NCI-H1048 (cell line): ENCODE results near the gene MRC1.

Experiments used
- DNase-seq: peaks from one replicate; lab custom pipeline; 2025; lab: John Stamatoyannopoulos, UW

MRC1 gene

DNA sequence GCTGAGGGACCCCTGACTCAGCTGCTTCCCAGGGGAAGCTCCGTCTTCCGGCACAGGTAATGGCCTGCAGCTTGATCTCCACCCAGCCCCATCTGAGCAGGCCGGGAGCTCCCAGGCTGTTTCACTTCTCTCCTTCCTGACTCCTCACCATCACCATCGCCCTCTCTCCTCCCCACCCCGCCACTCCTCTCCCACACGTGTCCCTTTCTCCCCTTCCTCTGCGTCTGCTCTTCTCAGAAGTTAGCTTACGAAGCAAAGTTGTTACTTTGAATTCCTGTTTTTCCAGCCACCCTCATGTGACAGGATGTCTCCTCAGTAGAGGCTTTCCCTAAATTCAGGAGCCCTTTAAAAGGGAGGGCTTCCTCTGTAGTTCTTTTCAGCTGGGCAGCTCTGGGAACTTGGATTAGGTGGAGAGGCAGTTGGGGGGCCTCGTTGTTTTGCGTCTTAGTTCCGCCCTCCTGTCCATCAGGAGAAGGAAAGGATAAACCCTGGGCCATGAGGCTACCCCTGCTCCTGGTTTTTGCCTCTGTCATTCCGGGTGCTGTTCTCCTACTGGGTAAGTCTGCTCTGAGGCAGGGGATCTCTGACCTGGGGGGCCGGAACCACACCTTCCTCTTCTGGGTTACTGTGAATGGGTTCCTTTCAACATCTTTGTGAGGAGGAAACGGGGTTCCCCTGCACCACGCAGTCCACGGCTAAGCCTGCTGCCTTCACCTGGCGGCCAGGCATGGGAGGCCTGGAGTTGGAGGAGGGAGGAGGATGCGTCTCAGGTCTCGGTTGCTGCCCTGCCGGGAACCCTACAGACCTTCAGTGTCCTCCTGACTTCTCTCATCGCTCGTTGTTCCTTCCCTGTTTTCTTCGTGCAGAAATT lies at the start of gene MRC1:
Gene MRC1 (plus strand): TSS at position 378 of the 871 bp plus-strand sequence. CDS start 118 bp downstream, at position 496.
- no peak for DNase-seq

DNA sequence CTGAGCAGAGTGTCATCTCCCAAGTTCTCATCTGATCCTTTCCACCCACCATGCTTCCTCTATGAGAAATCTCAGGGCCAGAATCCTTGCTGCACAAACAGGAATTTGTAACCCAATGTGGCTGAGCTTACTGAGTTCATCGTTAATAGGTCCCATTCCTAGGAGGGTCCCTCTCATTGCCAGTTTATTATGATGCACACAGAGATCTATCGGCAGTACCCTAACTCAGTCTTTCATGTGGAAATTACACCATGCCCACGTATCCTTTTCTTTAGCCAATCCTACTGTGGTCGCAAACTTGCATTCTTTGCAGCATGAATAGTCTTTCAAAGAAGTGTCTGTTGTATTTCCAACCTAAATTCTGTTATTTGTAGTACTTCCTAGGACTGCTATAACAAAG lies 45.0 kb upstream of the MRC1 start:
- DNase-seq, result no peak

DNA sequence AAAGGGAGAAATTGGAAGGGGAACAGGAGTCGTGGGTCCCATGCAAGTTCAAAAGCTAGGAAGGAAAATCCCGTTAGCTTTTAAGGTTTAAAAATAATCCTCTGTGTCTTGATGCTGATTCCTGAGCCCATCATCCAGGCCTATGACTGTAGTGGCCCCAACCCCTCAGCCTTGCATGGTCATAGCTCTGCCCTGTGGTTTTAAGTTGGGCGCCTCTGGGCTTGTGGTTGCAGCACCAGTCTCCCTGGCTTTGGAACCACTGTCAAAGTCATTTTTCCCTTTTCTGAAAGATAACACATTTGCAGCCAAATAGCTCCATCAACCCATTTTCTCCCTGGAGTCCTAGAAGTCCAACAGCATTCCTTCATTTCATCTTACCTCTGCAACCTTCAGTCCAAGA lies 43.5 kb upstream of the MRC1 start:
- no peak for DNase-seq

DNA sequence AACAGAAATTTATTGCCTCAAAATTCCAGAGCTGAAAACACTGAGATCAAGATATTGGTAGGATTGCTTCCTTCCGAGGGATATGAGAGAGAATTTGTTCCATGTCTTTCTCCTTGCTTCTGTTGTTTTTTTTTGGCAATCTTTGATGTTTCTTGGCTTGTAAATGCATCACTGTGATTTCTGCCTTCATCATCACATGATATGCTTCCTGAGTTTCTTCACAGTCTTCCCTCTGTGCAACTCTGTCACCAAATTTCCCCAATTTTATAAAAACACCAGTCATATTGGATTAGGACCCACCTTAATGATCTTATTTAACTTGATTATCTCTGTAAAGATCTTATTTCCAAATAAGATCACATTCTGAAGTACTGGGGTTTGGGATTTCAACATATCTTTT lies 42.4 kb upstream of the MRC1 start:
- DNase-seq, result no peak

DNA sequence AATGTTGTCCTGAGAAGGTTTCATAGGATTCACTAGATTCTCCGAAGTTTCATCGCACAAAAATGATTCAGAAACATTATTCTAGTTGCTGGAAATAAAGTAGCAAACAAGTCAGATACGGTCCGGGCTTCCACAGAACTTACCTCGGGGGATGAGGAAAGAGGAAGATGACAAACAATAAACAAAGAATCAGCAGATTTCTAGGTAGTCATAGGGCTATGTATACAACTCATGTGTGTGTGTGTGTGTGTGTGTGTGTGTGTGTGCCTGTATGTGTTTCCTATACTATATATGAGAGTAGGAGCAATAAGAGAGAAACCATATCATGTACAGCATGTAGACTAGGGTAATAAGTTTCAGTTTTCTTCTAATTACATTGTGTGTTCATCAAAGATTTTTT lies 40.7 kb upstream of the MRC1 start:
- DNase-seq, result no peak

DNA sequence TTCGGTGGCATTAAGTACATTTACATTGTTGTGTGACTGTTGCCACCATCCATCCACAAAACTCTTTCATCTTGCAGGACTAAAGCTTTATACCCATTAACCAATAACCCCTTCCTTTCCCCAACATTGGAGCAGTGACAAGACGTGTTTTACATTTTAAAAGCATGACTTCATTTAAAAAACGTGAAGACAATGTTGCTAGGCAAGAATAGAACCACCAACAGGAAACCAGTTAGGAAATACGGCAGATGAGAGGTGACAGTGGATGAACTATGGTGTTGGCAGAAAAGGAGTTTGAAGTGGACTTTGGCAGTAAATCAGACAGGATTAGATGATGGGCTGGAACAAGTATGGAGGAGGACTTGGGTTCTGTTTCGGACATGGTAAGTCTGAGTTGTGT lies 40.2 kb upstream of the MRC1 start:
- no peak for DNase-seq

DNA sequence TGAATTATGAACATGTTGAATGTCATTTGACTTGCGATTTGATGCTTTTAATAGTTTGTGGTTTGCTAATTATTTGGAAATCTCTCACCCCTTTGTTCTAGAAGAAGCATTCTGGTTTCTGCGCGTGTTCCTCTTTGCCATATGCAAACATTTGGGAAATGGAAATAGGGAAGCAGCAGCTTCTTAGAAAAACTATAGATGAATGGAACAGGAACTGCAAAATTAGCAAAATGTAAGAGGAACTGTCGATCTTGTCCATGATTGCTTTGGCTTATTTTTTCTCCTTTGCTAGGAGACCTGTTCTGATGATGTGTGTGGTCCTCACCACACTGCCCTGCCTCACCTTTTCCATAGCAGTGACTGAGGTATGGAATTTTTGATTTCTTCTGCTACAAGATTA lies 38.1 kb upstream of the MRC1 start:
- DNase-seq, result no peak

DNA sequence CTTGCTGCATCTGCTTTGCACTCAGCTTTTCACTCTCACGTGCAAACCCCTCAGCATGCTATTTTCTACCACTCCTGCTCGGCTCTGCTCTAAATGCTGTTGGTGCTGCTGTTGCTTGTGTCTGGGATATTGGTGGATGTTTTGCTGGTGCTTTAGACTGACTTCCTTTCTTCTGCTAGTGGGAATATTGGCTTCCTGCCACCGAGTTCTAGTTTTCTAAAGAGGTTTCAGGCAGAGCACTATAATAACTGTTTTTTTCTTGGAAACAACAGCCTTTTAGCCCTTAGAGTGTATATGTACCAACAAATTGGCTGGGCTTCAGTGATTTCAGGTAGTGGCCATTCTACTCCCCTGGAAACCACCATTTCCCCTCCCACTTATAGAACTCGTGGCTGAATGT lies 29.4 kb upstream of the MRC1 start:
- no peak for DNase-seq

DNA sequence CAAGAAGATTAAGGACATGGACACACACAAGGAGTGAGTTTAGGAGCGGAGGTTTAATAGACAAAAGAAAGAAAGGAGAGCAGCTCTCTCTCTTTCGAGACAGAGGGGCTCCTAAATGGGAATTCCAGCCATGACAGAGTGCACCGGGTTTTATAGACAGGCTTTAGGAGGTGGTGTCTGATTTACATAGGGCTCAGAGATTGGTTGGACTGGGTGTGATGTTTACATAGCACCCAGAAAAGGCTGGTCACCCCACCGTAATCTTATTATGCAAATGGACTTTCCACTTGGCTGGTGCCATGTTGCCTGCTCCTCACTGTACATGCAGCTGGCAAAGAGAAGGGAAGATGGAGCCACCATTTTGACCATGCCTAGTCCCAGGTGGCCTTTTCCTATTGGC lies 28.4 kb upstream of the MRC1 start:
- peak; percentile 35 for DNase-seq

DNA sequence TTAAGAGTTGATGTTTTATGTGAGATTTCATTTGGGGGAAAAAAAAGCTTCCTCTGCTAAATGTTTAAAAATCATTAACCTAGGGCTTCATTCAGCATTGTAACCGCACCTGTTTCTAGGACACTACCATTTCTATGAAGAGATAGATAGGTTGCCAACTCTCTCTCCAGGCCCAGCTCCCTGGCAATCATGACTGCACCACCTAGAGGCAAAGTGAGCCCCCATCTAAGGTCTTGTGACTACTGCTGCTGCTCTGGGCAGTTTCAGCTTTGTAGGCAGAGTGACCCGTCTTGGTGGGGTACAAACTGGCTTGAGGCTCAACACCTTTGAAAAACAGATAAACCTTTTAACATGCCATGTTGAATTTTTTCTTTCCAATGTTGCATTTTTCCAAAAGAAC lies 27.3 kb upstream of the MRC1 start:
- no peak for DNase-seq

DNA sequence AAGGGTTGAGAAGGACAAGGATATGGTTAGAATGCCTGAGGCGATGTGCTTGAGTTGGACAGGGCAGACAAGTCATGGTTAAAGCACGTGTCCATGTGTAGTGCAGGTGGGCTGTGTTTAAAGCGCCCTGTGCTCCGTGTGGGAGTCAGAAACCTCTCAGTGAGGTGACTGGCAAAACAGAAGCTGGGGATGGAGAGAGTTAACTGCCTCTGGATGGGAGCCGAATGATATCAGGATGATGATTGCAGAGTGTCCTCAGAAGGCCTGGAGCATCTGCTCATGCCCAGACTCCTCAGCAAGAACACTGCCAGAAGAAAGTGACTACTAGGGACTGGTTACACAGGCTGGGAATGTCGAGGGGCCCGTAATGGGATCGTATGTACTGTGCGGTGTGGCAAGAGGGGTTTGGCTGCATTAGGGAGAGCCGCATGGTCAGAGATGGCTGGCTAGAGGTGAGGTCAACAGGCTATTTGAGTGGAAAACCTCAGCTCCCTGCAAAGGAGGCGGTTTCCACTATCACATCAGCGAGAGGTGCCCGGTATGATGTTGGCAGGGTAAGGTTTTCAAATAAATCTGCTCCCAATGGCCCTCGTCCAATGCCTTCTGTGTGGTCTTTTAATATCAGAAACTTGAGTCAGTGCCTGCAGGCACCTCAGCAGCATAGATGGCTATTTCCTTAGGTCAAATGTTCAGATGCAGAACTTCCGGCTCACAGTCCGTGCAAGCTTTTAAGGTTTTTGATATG lies 26.1 kb upstream of the MRC1 start:
- no peak for DNase-seq

DNA sequence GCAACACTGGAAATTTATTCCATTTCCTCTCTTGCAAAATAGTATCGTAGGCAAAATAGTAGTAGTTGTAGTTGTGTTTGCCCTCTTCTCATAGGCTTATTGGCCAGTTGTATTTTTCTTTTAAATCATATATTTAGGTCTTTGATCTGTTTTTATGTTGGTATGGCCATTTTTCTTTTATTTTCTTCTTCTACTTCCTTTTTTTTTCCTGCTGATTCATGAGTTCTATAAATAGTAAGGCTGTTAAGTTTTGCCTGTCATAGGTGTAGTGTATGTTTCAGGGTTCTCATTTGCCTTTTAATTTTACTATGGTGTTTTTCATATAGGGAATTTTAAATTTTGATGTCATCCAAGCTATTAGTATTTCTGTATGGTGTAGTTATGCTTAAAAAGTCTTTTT lies 25.4 kb upstream of the MRC1 start:
- DNase-seq, result no peak

DNA sequence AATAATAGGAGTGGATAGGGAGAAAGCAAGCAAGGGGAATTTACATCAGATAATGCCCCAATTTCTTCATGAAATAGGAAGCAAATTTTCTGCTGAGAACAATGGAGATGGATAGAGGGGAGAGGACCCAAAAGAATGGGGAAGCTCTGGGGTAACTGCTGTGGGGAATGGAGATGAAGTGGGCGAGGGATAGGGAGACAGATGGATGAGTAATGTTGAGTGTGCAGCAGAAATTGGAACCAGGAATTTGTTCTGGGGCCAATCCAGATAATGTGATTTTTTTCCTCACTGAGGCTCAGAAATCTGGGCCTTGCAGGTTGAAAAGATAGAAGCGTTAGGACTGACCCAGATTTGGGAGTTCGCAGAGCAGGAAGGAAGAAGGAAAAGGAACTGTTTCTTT lies 24.5 kb upstream of the MRC1 start:
- DNase-seq, result no peak

DNA sequence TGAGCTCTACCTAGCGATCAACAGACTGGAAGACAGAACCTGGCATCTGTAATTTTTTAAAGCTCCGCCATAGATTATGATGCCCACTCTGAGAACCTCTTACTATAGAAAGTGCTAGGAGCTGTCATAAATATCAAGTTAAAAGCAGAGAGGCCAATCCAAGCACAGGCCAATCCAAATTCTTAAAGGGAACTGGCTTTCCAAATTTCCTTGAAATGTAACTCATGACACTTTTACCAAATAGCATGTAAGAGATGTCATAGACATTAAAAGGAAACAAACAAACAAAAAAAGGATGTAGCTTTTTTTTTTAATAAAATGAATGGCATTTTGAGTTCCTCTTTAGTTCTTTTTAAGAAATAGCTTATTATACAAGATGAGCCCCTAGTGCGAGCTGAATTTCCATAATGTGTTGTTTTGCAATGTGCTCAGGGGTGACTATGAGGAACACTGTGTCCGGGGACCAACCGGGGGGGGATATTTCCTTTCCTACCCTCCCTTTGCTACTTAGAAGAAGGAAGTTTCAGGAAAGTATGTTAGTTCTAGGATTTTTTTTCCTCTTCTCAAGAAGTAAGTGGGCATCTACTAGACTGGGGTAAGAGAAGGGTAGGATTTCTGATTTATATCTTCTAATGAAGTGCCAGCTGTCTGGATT lies 23.7 kb upstream of the MRC1 start:
- DNase-seq, result no peak

DNA sequence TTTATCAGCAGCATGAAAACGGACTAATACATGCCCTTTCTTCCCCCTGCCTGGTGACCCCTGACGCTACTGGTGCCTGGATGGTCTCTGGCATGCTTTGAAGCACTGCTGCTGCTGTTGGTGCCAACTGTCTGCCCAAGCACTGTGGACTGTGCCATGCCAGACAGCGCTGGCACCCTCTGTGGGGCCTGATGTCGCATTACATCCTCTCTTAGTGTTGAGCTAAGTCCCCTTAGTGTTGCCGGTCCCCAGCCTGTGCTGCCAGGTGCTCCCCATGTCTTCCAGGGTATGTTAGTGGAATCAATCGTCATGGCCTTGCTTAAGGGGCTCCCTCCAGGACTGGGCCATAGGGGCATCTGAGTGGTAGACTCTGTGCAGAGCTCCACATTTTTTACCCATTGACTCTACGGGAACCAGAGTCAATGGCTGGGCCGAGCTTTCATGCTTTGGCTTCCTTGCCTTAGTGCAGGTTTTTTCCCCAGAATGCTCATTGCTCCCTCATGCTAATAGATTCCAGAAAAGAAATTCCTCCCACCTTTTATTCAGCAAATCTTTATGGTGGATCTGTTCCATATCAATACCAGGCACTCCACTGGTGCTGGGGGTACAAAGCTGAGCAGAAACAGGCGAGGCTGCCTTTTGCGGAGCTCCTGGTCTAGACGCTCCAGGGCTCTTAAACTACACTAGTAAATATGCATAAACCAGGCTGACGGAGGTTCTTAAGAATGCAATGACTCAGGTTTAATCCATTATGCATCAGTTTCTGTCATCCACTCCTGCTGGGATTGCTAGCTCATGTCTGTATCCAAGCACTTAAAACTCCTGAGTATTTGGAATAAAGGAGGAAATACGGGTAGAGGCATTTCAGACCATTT lies 21.8 kb upstream of the MRC1 start:
- no peak for DNase-seq

DNA sequence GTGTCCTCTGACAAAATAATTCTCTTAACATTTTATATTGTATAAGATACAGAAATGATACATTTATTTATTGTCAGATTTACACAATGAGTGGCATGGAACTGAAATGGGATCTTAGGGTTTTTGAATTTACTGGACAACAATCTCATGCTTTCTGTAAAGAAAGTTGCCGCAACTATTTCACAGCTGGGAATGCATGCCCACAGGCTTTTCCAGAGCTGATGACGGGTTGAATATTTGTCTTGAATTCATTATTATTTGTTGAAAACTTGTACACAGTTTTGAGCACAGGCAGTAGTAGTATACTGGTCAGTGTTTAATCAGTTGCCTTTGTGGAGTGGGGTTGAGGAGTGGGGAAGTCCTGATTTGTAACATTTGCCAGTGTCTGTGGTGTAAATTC lies 20.5 kb upstream of the MRC1 start:
- no peak for DNase-seq

DNA sequence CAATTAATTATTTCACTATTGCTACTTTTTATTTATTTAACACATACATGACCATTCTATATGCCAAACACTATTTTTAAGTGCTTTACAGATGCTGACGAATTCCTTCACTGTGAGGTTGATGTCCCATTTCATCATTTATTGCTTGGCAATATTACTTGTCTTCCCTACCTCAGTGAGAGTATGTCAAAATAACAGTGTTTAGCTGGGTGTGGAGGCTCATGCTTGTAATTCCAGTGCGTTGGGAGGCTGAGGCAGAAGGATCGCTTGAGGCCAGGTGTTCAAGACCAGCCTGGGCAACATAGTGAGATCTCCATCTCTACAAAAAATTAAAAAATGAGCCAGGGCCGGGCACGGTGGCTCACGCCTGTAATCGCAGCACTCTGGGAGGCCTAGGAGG lies 19.8 kb upstream of the MRC1 start:
- no peak for DNase-seq

DNA sequence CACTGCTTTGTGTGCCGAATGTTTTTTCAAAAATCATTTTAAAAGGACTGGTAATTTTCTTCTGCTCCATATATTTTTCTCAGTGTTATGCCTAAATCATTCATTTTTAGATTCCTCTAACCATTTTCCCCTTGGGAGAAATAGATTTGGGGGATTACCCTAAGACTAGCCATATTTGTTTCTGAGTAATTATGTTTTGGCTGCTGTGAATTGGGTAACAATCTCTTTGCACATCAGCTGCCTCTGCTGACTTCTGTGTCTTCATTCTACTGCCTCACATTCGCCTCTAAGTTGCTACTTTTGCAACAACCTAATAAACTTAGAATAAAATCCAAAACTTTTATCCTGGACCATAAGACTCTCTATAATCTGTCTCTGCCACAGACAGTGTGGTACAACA lies 18.5 kb upstream of the MRC1 start:
- DNase-seq, result no peak

DNA sequence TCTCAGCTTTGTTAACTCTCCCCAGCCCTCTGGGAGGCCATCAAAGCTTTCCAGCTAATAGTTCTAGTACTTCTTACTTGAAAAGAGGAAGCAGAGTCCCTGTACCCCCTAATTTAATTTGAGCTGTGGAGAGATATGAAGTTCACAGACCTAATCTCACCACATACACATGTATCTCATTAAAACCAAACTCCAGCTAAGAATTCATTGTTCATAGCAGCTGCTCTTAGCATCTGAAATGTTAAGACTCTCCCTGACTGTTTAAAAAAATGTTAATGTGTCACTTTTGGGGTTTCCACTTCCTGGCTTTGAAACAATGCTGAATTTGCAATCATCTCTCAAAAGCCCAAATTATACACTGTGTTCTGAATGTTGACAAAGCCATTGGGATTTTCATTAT lies 16.2 kb upstream of the MRC1 start:
- DNase-seq, result no peak

DNA sequence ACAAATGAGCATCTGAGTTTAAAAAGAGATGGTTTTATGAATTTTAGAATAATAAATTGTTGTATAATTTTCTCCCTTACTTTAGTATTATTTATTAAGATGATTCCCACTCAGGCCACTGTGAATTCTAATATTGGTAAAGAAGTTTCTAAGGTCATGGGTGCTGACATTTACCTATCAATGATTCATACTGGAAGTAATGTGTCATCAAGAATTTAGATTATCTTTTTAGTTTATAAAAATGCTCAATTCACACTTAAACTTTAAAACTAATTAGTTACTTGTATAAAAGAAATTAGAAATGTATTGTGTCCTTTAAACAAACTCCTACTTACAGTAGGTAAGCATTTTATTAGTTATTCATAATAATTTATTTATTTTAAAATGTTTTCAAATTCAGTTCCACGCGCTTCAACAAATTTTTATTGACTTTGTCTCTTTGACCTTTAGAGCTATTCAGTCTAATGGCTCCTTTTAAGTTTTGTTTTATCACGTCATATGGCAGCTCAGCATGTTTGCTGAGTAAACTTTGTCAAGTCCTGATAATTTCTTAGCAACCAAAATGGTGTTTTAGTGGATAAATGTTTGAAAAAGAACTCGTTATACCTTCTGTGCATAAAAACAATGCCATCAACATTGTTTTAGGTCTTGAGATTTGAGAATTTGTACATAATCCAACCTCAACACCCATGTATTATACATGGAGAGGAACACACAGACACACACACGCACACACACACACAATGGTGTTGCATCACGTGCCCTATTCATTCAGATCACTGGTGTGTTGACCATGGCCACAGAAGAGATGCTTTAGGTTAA lies 15.1 kb upstream of the MRC1 start:
- DNase-seq, result no peak

DNA sequence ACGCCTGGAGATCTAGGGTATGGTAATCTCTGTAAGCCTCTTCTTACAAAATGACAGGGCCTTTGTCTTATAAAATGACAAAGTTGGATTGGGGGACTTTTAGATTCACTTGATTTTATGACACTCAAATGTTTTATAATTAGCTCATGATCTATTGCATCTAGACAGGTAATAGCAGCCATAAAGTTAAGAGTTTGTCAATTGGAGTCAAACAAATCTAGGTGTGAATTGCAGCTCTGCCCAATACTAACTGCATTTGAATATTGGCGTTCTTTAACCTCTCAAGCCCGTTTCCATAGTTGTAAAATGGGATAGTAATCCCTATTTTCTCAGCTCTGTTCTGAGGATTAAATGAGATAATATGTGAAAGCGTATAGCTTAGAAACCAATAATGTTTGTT lies 14.1 kb upstream of the MRC1 start:
- DNase-seq, result no peak
